Measurements from ENCODE around the gene RRP15. TPM values are rescaled to one million over a fixed set of nuclear protein-coding genes. Genes with fewer than 3 reads are reported as not detected.

The RRP15 gene
- total and polyA plus RNA-seq, 2 of the 8 experiments (the other 6 are each of a cell fraction or from before 2014, with no cell fraction given), result 3.7 to 52.8 TPM

- TF ChIP-seq, protein P1, sequence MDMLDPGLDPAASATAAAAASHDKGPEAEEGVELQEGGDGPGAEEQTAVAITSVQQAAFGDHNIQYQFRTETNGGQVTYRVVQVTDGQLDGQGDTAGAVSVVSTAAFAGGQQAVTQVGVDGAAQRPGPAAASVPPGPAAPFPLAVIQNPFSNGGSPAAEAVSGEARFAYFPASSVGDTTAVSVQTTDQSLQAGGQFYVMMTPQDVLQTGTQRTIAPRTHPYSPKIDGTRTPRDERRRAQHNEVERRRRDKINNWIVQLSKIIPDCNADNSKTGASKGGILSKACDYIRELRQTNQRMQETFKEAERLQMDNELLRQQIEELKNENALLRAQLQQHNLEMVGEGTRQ (IDR thresholded peaks at IDR 0.05; ENCODE audit: low read length), result no peak
- TF ChIP-seq PHF8 (conservative IDR thresholded peaks at IDR 0.05; ENCODE audit: low read depth, low read length), result no peak
These were observed 37.7 kb downstream of the RRP15 start (continued) for GRCh38 chr1:218322762-218323161.

All from H1 (cell line).